H9 (cell line): ENCODE results near the gene TRIM65. TPM values are rescaled to one million over a fixed set of nuclear protein-coding genes. Genes with fewer than 3 reads are reported as not detected.
A peak's percentile ranks its signal among the peaks of the same experiment; 100 is the strongest.

ENCODE experiments used
- DNase-seq: peaks from one replicate; pipeline ENCODE4 v3.0.0-alpha.2; 2017
- H2AFZ ChIP-seq: one replicate; pipeline ENCODE4 v1.6.1; 2013; ENCODE audit warnings: mild to moderate bottlenecking, low read length, control low read depth, moderate library complexity
- H2AK5ac ChIP-seq: 2 replicates; pipeline ENCODE4 v1.6.1; 2013; ENCODE audit warnings: low read length, control low read depth, mixed read lengths; ENCODE audit not compliant: insufficient read length
- H2BK120ac ChIP-seq: one replicate; pipeline ENCODE4 v1.6.1; 2013; ENCODE audit warnings: low read depth, mild to moderate bottlenecking, low read length, control low read depth, inconsistent platforms; ENCODE audit not compliant: poor library complexity, severe bottlenecking
- H2BK12ac ChIP-seq: 2 replicates; pipeline ENCODE4 v1.6.1; 2013; ENCODE audit warnings: low read length, control low read depth, mixed read lengths, low read depth; ENCODE audit not compliant: insufficient read length
- H2BK15ac ChIP-seq: 2 replicates; pipeline ENCODE4 v1.6.1; 2013; ENCODE audit warnings: low read depth, low read length, control low read depth
- H2BK20ac ChIP-seq: one replicate; pipeline ENCODE4 v1.6.1; 2013; ENCODE audit warnings: low read depth, mild to moderate bottlenecking, low read length, control low read depth, inconsistent platforms; ENCODE audit not compliant: poor library complexity, severe bottlenecking
- H2BK5ac ChIP-seq: 2 replicates; pipeline ENCODE4 v1.6.1; 2013; ENCODE audit warnings: low read length, control low read depth, mixed read lengths; ENCODE audit not compliant: insufficient read length
- H3K14ac ChIP-seq: 2 replicates; pipeline ENCODE4 v1.6.1; 2013; ENCODE audit warnings: low read length, control low read depth; ENCODE audit not compliant: insufficient read depth
- H3K18ac ChIP-seq: 2 replicates; pipeline ENCODE4 v1.6.1; 2013; ENCODE audit warnings: low read depth, mild to moderate bottlenecking, mixed read lengths, low read length, control low read depth; ENCODE audit not compliant: insufficient read length
- H3K23ac ChIP-seq: 2 replicates; pipeline ENCODE4 v1.6.1; 2013; ENCODE audit warnings: low read length, control low read depth, mixed read lengths, low read depth; ENCODE audit not compliant: insufficient read length
- H3K23me2 ChIP-seq: 2 replicates; pipeline ENCODE4 v1.6.1; 2013; ENCODE audit warnings: low read depth, mild to moderate bottlenecking, mixed read lengths, low read length, control low read depth; ENCODE audit not compliant: insufficient read length, poor library complexity, severe bottlenecking
- H3K27ac ChIP-seq: 2 replicates; pipeline ENCODE4 v1.5.1; 2013; ENCODE audit warnings: low read length, control low read depth, mixed read lengths, low read depth; ENCODE audit not compliant: insufficient read length
- H3K27me3 ChIP-seq: 2 replicates; pipeline ENCODE4 v1.6.1; 2013; ENCODE audit warnings: low read length, control low read depth, inconsistent platforms; ENCODE audit not compliant: insufficient read depth
- H3K4ac ChIP-seq: 2 replicates; pipeline ENCODE4 v1.6.1; 2013; ENCODE audit warnings: low read depth, mild to moderate bottlenecking, control low read depth, inconsistent platforms, low read length, moderate library complexity
- H3K4me1 ChIP-seq: 2 replicates; pipeline ENCODE4 v1.6.1; 2013; ENCODE audit warnings: low read length, control low read depth, inconsistent platforms; ENCODE audit not compliant: insufficient read depth
- H3K4me2 ChIP-seq: 2 replicates; pipeline ENCODE4 v1.6.1; 2013; ENCODE audit warnings: low read length, control low read depth, mixed read lengths; ENCODE audit not compliant: insufficient read length, insufficient read depth
- H3K56ac ChIP-seq: 2 replicates; pipeline ENCODE4 v1.6.1; 2013; ENCODE audit warnings: low read depth, mild to moderate bottlenecking, mixed read lengths, low read length, control low read depth; ENCODE audit not compliant: insufficient read length
- H3K79me1 ChIP-seq: 2 replicates; pipeline ENCODE4 v1.6.1; 2013; ENCODE audit warnings: low read depth, mild to moderate bottlenecking, moderate library complexity, low read length, control low read depth, inconsistent platforms; ENCODE audit not compliant: insufficient read depth, poor library complexity, severe bottlenecking
- H3K79me2 ChIP-seq: 2 replicates; pipeline ENCODE4 v1.6.1; 2013; ENCODE audit warnings: low read length, control low read depth, inconsistent platforms; ENCODE audit not compliant: insufficient read depth
- H3K9ac ChIP-seq: 2 replicates; pipeline ENCODE4 v1.6.1; 2013; ENCODE audit warnings: low read length, control low read depth, mixed read lengths; ENCODE audit not compliant: insufficient read length; ENCODE audit errors: extremely low read depth
- H3K9me3 ChIP-seq: one replicate; pipeline ENCODE4 v1.6.1; 2013; ENCODE audit warnings: low read depth, low read length, inconsistent platforms; ENCODE audit not compliant: control insufficient read depth
- H3T11ph ChIP-seq: one replicate; pipeline ENCODE4 v1.6.1; 2013; ENCODE audit warnings: mild to moderate bottlenecking, low read length, control low read depth, inconsistent platforms
- H4K20me1 ChIP-seq: one replicate; pipeline ENCODE4 v1.6.1; 2013; ENCODE audit not compliant: control insufficient read depth, insufficient read length, insufficient read depth
- H4K5ac ChIP-seq: 2 replicates; pipeline ENCODE4 v1.6.1; 2013; ENCODE audit warnings: low read depth, mild to moderate bottlenecking, mixed read lengths, low read length, control low read depth; ENCODE audit not compliant: insufficient read length
- H4K8ac ChIP-seq: replicated peaks from 2 replicates; pipeline ENCODE4 v1.6.1; 2013; ENCODE audit warnings: low read length, control low read depth, mixed read lengths, low read depth; ENCODE audit not compliant: insufficient read length
- H4K91ac ChIP-seq: 2 replicates; pipeline ENCODE4 v1.6.1; 2013; ENCODE audit warnings: low read depth, mild to moderate bottlenecking, moderate library complexity, mixed read lengths, low read length, control low read depth; ENCODE audit not compliant: insufficient read length
- H3K27ac Mint-ChIP-seq, 3 experiments: 2 replicates in 2 of 3; 3 replicates in 1 of 3; pipeline ENCODE4 v1.8.0; 2020 to 2021; ENCODE audit warnings: mixed read lengths in 3 of 3, mild to moderate bottlenecking in 1 of 3, moderate library complexity in 1 of 3
- H3K27me3 Mint-ChIP-seq: 2 replicates; pipeline ENCODE4 v1.8.0; 2021; ENCODE audit warnings: low read depth, mild to moderate bottlenecking, moderate library complexity, mixed read lengths
- H3K36me3 Mint-ChIP-seq, 3 experiments: 2 replicates in 2 of 3; 3 replicates in 1 of 3; pipeline ENCODE4 v1.8.0; 2020 to 2021; ENCODE audit warnings: low read depth in 3 of 3, mixed read lengths in 3 of 3; ENCODE audit not compliant: insufficient read depth in 1 of 3
- H3K4me1 Mint-ChIP-seq, 2 experiments: 2 replicates each; pipeline ENCODE4 v1.8.0; 2020; ENCODE audit warnings: mixed read lengths in 2 of 2
- H3K4me3 Mint-ChIP-seq, 2 experiments: 2 replicates in 1 of 2; 3 replicates in 1 of 2; pipeline ENCODE4 v1.8.0; 2020 to 2021; ENCODE audit warnings: mild to moderate bottlenecking in 2 of 2, mixed read lengths in 2 of 2, moderate library complexity in 1 of 2
- H3K9me3 Mint-ChIP-seq, 2 experiments: 2 replicates in 1 of 2; 3 replicates in 1 of 2; pipeline ENCODE4 v1.8.0; 2020; ENCODE audit warnings: mild to moderate bottlenecking in 2 of 2, mixed read lengths in 2 of 2, moderate library complexity in 1 of 2
- WGBS: extraction: QIAGEN DNeasy Blood & Tissue Kit; methylation state at CpG from one replicate; pipeline ENCODE4 v1.1.7; 2013; ENCODE audit warnings: missing lambda C conversion rate, low lambda C conversion rate, mixed read lengths; ENCODE audit not compliant: insufficient read length; ENCODE audit errors: extremely low coverage; 5-methylcytosine and 5-hydroxymethylcytosine counted together
- total RNA-seq: library from RNA; stranded (reverse); gene quantifications from 2 replicates; pipeline ENCODE4 v1.2.1, GENCODE V29; 2021
- TF ChIP-seq, protein P1 (sequence below): fragments of 200-600 bp; sonication (generic); conservative IDR thresholded peaks from 3 replicates; pipeline ENCODE4 v1.8.0; 2021; ENCODE audit warnings: antibody characterized with exemption, mild to moderate bottlenecking

Gene TRIM65
- total RNA-seq, 1 experiment from 2014 or later = 34.1 TPM

DNA sequence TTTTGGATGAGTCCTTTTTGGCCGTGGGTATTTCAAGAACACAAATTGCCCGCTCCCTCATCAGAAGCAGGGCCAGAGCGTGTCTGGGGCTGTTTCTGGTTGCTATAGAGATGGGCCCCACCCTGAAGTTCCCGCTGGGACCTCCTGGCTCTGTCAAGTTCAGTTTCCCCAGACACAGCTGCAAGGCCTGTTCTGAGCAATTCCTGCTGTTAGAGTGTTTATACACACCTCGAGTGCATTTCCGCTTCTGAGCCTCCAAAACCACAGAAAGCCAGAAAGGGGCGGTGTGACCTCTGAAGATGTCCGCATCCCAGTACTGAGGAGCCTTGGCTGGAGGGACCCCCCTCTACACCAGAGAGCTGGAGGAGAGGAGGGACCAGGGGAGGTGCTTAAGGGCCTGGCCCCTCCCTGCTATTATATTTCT lies 32.3 kb downstream of the TRIM65 start:
- Mint-ChIP-seq H3K9me3 (no peaks in the 10 kb centered on the region), H3K27me3 (no peaks in the 10 kb centered on the region; the same call in 1 of the 2 replicates), H3K4me1 (peaks cover 6 to 23% of the 10 kb centered on the region in 2 experiments), H3K27ac (no peak overlapping the region), H3K36me3 (no peaks in the 10 kb centered on the region; a peak in 1 of 7 replicates), H3K4me3 (no peak overlapping the region)
- peak; percentile 70 for DNase-seq
- no peaks in the 10 kb centered on the region for H3K9me3 ChIP-seq
- no peaks in the 10 kb centered on the region for H3K23me2 ChIP-seq
- H2AFZ ChIP-seq = no peak overlapping the region
- no peak overlapping the region for H3K9ac ChIP-seq
- no peak overlapping the region for H3K14ac ChIP-seq
- H2BK5ac ChIP-seq = no peak overlapping the region
- no peak overlapping the region for H4K8ac ChIP-seq
- H2BK20ac ChIP-seq = no peak overlapping the region
- H4K91ac ChIP-seq = no peak overlapping the region
- no peaks in the 10 kb centered on the region for H4K20me1 ChIP-seq
- TF ChIP-seq, protein P1, sequence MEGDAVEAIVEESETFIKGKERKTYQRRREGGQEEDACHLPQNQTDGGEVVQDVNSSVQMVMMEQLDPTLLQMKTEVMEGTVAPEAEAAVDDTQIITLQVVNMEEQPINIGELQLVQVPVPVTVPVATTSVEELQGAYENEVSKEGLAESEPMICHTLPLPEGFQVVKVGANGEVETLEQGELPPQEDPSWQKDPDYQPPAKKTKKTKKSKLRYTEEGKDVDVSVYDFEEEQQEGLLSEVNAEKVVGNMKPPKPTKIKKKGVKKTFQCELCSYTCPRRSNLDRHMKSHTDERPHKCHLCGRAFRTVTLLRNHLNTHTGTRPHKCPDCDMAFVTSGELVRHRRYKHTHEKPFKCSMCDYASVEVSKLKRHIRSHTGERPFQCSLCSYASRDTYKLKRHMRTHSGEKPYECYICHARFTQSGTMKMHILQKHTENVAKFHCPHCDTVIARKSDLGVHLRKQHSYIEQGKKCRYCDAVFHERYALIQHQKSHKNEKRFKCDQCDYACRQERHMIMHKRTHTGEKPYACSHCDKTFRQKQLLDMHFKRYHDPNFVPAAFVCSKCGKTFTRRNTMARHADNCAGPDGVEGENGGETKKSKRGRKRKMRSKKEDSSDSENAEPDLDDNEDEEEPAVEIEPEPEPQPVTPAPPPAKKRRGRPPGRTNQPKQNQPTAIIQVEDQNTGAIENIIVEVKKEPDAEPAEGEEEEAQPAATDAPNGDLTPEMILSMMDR = no peak
- H3K27ac ChIP-seq = no peak overlapping the region
- H2BK15ac ChIP-seq = no peak overlapping the region
- H2BK120ac ChIP-seq = no peak overlapping the region
- H2BK12ac ChIP-seq = no peak overlapping the region
- no CpG with 5 or more reads among the region's 8 CpGs for WGBS
- H4K5ac ChIP-seq = no peak overlapping the region
- no peaks in the 10 kb centered on the region; the same call in 1 of the 2 replicates for H3K4me1 ChIP-seq
- no peaks in the 10 kb centered on the region for H3K79me1 ChIP-seq
- H3K23ac ChIP-seq = no peak overlapping the region
- no peak overlapping the region for H3K4me2 ChIP-seq
- H3K4ac ChIP-seq = no peak overlapping the region
- H3K56ac ChIP-seq = no peak overlapping the region
- no peaks in the 10 kb centered on the region for H3K27me3 ChIP-seq
- H2AK5ac ChIP-seq = no peak overlapping the region
- no peak overlapping the region for H3T11ph ChIP-seq
- H3K18ac ChIP-seq = no peak overlapping the region
- H3K79me2 ChIP-seq = no peaks in the 10 kb centered on the region
